ENCODE data around the gene CGRRF1. TPM values are rescaled to one million over a fixed set of nuclear protein-coding genes. Genes with fewer than 3 reads are reported as not detected.
A peak's percentile ranks its signal among the peaks of the same experiment; 100 is the strongest.

Gene CGRRF1
- total and polyA plus RNA-seq, 2 of the 13 experiments (the other 11 are each of a cell fraction or from before 2014, with no cell fraction given): 16.8 to 18.2 TPM

DNA sequence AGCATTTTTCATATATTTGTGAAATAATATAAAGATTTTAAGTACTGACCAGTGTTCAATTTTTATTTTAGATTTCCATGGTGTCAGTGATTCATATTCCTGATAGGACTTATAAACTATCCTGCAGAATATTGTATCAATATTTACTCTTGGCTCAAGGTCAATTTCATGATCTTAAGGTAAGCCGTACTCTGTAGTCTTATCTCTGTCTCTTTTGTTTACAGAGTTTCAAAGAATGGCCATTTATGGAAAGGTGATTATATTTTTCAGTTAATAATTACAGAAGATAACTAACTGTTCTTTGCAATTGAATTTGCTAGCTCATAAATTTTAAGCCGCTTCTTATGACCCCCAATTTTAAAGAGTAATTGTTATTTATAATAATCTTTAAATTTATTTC is 27.9 kb downstream of the CGRRF1 start (continued):
- TF ChIP-seq, protein P1, sequence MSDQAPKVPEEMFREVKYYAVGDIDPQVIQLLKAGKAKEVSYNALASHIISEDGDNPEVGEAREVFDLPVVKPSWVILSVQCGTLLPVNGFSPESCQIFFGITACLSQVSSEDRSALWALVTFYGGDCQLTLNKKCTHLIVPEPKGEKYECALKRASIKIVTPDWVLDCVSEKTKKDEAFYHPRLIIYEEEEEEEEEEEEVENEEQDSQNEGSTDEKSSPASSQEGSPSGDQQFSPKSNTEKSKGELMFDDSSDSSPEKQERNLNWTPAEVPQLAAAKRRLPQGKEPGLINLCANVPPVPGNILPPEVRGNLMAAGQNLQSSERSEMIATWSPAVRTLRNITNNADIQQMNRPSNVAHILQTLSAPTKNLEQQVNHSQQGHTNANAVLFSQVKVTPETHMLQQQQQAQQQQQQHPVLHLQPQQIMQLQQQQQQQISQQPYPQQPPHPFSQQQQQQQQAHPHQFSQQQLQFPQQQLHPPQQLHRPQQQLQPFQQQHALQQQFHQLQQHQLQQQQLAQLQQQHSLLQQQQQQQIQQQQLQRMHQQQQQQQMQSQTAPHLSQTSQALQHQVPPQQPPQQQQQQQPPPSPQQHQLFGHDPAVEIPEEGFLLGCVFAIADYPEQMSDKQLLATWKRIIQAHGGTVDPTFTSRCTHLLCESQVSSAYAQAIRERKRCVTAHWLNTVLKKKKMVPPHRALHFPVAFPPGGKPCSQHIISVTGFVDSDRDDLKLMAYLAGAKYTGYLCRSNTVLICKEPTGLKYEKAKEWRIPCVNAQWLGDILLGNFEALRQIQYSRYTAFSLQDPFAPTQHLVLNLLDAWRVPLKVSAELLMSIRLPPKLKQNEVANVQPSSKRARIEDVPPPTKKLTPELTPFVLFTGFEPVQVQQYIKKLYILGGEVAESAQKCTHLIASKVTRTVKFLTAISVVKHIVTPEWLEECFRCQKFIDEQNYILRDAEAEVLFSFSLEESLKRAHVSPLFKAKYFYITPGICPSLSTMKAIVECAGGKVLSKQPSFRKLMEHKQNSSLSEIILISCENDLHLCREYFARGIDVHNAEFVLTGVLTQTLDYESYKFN (CRISPR knock-in tag; conservative IDR thresholded peaks at IDR 0.05): peak; percentile 73
- TF ChIP-seq, protein P2, sequence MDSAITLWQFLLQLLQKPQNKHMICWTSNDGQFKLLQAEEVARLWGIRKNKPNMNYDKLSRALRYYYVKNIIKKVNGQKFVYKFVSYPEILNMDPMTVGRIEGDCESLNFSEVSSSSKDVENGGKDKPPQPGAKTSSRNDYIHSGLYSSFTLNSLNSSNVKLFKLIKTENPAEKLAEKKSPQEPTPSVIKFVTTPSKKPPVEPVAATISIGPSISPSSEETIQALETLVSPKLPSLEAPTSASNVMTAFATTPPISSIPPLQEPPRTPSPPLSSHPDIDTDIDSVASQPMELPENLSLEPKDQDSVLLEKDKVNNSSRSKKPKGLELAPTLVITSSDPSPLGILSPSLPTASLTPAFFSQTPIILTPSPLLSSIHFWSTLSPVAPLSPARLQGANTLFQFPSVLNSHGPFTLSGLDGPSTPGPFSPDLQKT (CRISPR knock-in tag; IDR thresholded peaks at IDR 0.05; ENCODE audit: borderline replicate concordance): no peak
- TF ChIP-seq, protein P3, sequence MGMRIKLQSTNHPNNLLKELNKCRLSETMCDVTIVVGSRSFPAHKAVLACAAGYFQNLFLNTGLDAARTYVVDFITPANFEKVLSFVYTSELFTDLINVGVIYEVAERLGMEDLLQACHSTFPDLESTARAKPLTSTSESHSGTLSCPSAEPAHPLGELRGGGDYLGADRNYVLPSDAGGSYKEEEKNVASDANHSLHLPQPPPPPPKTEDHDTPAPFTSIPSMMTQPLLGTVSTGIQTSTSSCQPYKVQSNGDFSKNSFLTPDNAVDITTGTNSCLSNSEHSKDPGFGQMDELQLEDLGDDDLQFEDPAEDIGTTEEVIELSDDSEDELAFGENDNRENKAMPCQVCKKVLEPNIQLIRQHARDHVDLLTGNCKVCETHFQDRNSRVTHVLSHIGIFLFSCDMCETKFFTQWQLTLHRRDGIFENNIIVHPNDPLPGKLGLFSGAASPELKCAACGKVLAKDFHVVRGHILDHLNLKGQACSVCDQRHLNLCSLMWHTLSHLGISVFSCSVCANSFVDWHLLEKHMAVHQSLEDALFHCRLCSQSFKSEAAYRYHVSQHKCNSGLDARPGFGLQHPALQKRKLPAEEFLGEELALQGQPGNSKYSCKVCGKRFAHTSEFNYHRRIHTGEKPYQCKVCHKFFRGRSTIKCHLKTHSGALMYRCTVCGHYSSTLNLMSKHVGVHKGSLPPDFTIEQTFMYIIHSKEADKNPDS (CRISPR knock-in tag; IDR thresholded peaks at IDR 0.05): no peak
- TF ChIP-seq POLR2A (IDR thresholded peaks at IDR 0.05; ENCODE audit: insufficient read depth in 1 of 2, low read depth in 2 of 2, low read length in 2 of 2) (no peak), FOXK2 (IDR thresholded peaks at IDR 0.05) (no peak), SOX5 (CRISPR knock-in tag; IDR thresholded peaks at IDR 0.05; ENCODE audit: borderline replicate concordance) (peak; percentile 70; the same call in 1 of the 2 replicates), MEF2D (CRISPR knock-in tag; IDR thresholded peaks at IDR 0.05) (0 out of 2 replicates have a peak, but pooled peaks have one; percentile 28), SIX4 (CRISPR knock-in tag; IDR thresholded peaks at IDR 0.05) (no peak), ZBTB38 (CRISPR knock-in tag; IDR thresholded peaks at IDR 0.05) (no peak), ZSCAN25 (CRISPR knock-in tag; IDR thresholded peaks at IDR 0.05) (no peak), ZSCAN21 (CRISPR knock-in tag; IDR thresholded peaks at IDR 0.05; ENCODE audit: borderline replicate concordance) (no peak), DMAP1 (CRISPR knock-in tag; IDR thresholded peaks at IDR 0.05) (no peak), ZNF143 (CRISPR knock-in tag; IDR thresholded peaks at IDR 0.05) (no peak), LCORL (IDR thresholded peaks at IDR 0.05) (no peak), LCORL (CRISPR knock-in tag; IDR thresholded peaks at IDR 0.05) (no peak), FOXJ3 (CRISPR knock-in tag; IDR thresholded peaks at IDR 0.05; ENCODE audit: borderline replicate concordance) (peak; percentile 26; the same call in 1 of the 2 replicates), ZMAT3 (CRISPR knock-in tag; conservative IDR thresholded peaks at IDR 0.05) (no peak)
- TF ChIP-seq, protein P4, sequence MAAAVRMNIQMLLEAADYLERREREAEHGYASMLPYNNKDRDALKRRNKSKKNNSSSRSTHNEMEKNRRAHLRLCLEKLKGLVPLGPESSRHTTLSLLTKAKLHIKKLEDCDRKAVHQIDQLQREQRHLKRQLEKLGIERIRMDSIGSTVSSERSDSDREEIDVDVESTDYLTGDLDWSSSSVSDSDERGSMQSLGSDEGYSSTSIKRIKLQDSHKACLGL (CRISPR knock-in tag; IDR thresholded peaks at IDR 0.05): no peak
- TF ChIP-seq, protein P5, sequence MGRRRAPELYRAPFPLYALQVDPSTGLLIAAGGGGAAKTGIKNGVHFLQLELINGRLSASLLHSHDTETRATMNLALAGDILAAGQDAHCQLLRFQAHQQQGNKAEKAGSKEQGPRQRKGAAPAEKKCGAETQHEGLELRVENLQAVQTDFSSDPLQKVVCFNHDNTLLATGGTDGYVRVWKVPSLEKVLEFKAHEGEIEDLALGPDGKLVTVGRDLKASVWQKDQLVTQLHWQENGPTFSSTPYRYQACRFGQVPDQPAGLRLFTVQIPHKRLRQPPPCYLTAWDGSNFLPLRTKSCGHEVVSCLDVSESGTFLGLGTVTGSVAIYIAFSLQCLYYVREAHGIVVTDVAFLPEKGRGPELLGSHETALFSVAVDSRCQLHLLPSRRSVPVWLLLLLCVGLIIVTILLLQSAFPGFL (CRISPR knock-in tag; IDR thresholded peaks at IDR 0.05): no peak
- TF ChIP-seq, protein P6, sequence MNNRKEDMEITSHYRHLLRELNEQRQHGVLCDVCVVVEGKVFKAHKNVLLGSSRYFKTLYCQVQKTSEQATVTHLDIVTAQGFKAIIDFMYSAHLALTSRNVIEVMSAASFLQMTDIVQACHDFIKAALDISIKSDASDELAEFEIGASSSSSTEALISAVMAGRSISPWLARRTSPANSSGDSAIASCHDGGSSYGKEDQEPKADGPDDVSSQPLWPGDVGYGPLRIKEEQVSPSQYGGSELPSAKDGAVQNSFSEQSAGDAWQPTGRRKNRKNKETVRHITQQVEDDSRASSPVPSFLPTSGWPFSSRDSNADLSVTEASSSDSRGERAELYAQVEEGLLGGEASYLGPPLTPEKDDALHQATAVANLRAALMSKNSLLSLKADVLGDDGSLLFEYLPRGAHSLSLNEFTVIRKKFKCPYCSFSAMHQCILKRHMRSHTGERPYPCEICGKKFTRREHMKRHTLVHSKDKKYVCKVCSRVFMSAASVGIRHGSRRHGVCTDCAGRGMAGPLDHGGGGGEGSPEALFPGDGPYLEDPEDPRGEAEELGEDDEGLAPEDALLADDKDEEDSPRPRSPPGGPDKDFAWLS (CRISPR knock-in tag; IDR thresholded peaks at IDR 0.05; ENCODE audit: borderline replicate concordance): no peak
- TF ChIP-seq, protein P7, sequence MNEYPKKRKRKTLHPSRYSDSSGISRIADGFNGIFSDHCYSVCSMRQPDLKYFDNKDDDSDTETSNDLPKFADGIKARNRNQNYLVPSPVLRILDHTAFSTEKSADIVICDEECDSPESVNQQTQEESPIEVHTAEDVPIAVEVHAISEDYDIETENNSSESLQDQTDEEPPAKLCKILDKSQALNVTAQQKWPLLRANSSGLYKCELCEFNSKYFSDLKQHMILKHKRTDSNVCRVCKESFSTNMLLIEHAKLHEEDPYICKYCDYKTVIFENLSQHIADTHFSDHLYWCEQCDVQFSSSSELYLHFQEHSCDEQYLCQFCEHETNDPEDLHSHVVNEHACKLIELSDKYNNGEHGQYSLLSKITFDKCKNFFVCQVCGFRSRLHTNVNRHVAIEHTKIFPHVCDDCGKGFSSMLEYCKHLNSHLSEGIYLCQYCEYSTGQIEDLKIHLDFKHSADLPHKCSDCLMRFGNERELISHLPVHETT (CRISPR knock-in tag; conservative IDR thresholded peaks at IDR 0.05): no peak

Data from HepG2 (cell line).